Epithelial cell of esophagus (primary cell): Measurements from ENCODE around the gene FBXL17.

Source experiments
- DNase-seq: peaks from one replicate; pipeline ENCODE4 v3.0.0; 2010; ENCODE audit warnings: low read depth
- H3K4me3 ChIP-seq: 2 replicates; pipeline ENCODE4 v1.5.1; 2011; ENCODE audit warnings: mild to moderate bottlenecking, low read length, control low read depth
- CTCF ChIP-seq: IDR thresholded peaks from 2 replicates; pipeline ENCODE4 v1.5.1; 2011; ENCODE audit warnings: low read depth, mild to moderate bottlenecking, low read length, control low read depth, inconsistent platforms; ENCODE audit not compliant: insufficient read depth; ENCODE audit errors: missing control alignments

FBXL17 gene

GRCh38 chr5:107959573-107960279 lies 422.2 kb downstream of the FBXL17 start:
- H3K4me3 ChIP-seq = no peak overlapping the region
- no peak for TF ChIP-seq CTCF
- no peak for DNase-seq

GRCh38 chr5:107958861-107959260 lies 423.0 kb downstream of the FBXL17 start:
- no peak for DNase-seq
- no peak for TF ChIP-seq CTCF

GRCh38 chr5:107958432-107958831 lies 423.5 kb downstream of the FBXL17 start:
- H3K4me3 ChIP-seq = no peak overlapping the region
- no peak for DNase-seq
- TF ChIP-seq CTCF = no peak

More at GRCh38 chr5:107958861-107959260, 423.0 kb downstream of the FBXL17 start:
- no peak overlapping the region for H3K4me3 ChIP-seq

GRCh38 chr5:107957051-107957450 lies 424.8 kb downstream of the FBXL17 start:
- TF ChIP-seq CTCF = no peak
- H3K4me3 ChIP-seq = no peak overlapping the region
- no peak for DNase-seq

GRCh38 chr5:107955321-107955720 lies 426.6 kb downstream of the FBXL17 start:
- no peak for TF ChIP-seq CTCF
- DNase-seq = no peak
- no peak overlapping the region for H3K4me3 ChIP-seq

- no peak for DNase-seq
- H3K4me3 ChIP-seq = no peak overlapping the region
- no peak for TF ChIP-seq CTCF
Measured at GRCh38 chr5:107954254-107954653, 427.6 kb downstream of the FBXL17 start.

- DNase-seq = no peak
- TF ChIP-seq CTCF = no peak
- no peak overlapping the region for H3K4me3 ChIP-seq
Measured at GRCh38 chr5:107952450-107952849, 429.4 kb downstream of the FBXL17 start.
